Trophoblast cell (in vitro differentiated cells and primary cell): ENCODE data around the gene CACNA1B.
A peak's percentile ranks its signal among the peaks of the same experiment; 100 is the strongest.

Experiments
- DNase-seq, 2 donors: peaks; one replicate each; pipeline ENCODE4 v3.0.0-alpha.2; 2016
- H2AFZ ChIP-seq: 2 replicates; pipeline ENCODE4 v1.6.1; 2013; ENCODE audit warnings: low read length, moderate library complexity, mild to moderate bottlenecking; ENCODE audit not compliant: insufficient read depth, poor library complexity
- H2AK5ac ChIP-seq: 2 replicates; pipeline ENCODE4 v1.6.1; 2013; ENCODE audit warnings: mild to moderate bottlenecking, low read length
- H2BK120ac ChIP-seq: 2 replicates; pipeline ENCODE4 v1.6.1; 2013; ENCODE audit warnings: low read length, mild to moderate bottlenecking, moderate library complexity; ENCODE audit not compliant: insufficient read depth, poor library complexity
- H2BK12ac ChIP-seq: 2 replicates; pipeline ENCODE4 v1.6.1; 2013; ENCODE audit warnings: mild to moderate bottlenecking, low read length, moderate library complexity
- H2BK5ac ChIP-seq: 2 replicates; pipeline ENCODE4 v1.6.1; 2013; ENCODE audit warnings: low read length, low read depth, moderate library complexity, mild to moderate bottlenecking; ENCODE audit not compliant: poor library complexity
- H3K14ac ChIP-seq: 2 replicates; pipeline ENCODE4 v1.6.1; 2013; ENCODE audit warnings: mild to moderate bottlenecking, low read length
- H3K18ac ChIP-seq: 2 replicates; pipeline ENCODE4 v1.6.1; 2013; ENCODE audit warnings: mild to moderate bottlenecking, low read length
- H3K23ac ChIP-seq: 2 replicates; pipeline ENCODE4 v1.6.1; 2013; ENCODE audit warnings: low read length
- H3K27ac ChIP-seq: 2 replicates; pipeline ENCODE4 v1.5.1; 2013; ENCODE audit warnings: low read depth, mild to moderate bottlenecking, inconsistent platforms, low read length, moderate library complexity
- H3K27me3 ChIP-seq: 2 replicates; pipeline ENCODE4 v1.6.1; 2013; ENCODE audit warnings: inconsistent platforms, mild to moderate bottlenecking, low read length, moderate library complexity; ENCODE audit not compliant: insufficient read depth
- H3K36me3 ChIP-seq, 2 experiments: 1 replicate in 1 of 2; 2 replicates in 1 of 2; pipeline ENCODE4 v1.6.1; 2013; ENCODE audit warnings: low read length in 2 of 2, mild to moderate bottlenecking in 2 of 2, moderate library complexity in 1 of 2; ENCODE audit not compliant: insufficient read depth in 2 of 2, control insufficient read depth in 1 of 2
- H3K4ac ChIP-seq: 2 replicates; pipeline ENCODE4 v1.6.1; 2013; ENCODE audit warnings: low read depth, mild to moderate bottlenecking, low read length, moderate library complexity
- H3K4me1 ChIP-seq, 2 experiments: 1 replicate in 1 of 2; 2 replicates in 1 of 2; pipeline ENCODE4 v1.6.1; 2013; ENCODE audit warnings: low read length in 2 of 2, mild to moderate bottlenecking in 2 of 2, moderate library complexity in 1 of 2; ENCODE audit not compliant: insufficient read depth in 2 of 2, control insufficient read depth in 1 of 2
- H3K4me2 ChIP-seq: 2 replicates; pipeline ENCODE4 v1.6.1; 2013; ENCODE audit warnings: inconsistent platforms, mild to moderate bottlenecking, low read length, moderate library complexity
- H3K4me3 ChIP-seq: 2 replicates; pipeline ENCODE4 v1.5.1; 2013; ENCODE audit warnings: mild to moderate bottlenecking, low read depth, low read length, inconsistent platforms
- H3K79me1 ChIP-seq: one replicate; pipeline ENCODE4 v1.6.1; 2013; ENCODE audit warnings: low read length
- H3K79me2 ChIP-seq: 2 replicates; pipeline ENCODE4 v1.6.1; 2013; ENCODE audit warnings: low read length, mild to moderate bottlenecking; ENCODE audit not compliant: control insufficient read depth, insufficient read depth, poor library complexity
- H3K9ac ChIP-seq: 2 replicates; pipeline ENCODE4 v1.6.1; 2013; ENCODE audit warnings: mild to moderate bottlenecking, low read length
- H3K9me3 ChIP-seq: 2 replicates; pipeline ENCODE4 v1.6.1; 2013; ENCODE audit warnings: low read depth, mild to moderate bottlenecking, control low read depth, inconsistent platforms, low read length; ENCODE audit not compliant: insufficient read depth
- H4K12ac ChIP-seq: 2 replicates; pipeline ENCODE4 v1.6.1; 2013; ENCODE audit warnings: low read depth, mild to moderate bottlenecking, low read length, moderate library complexity
- H4K8ac ChIP-seq: 2 replicates; pipeline ENCODE4 v1.6.1; 2013; ENCODE audit warnings: low read depth, mild to moderate bottlenecking, low read length, moderate library complexity
- H4K91ac ChIP-seq: one replicate; pipeline ENCODE4 v1.6.1; 2013; ENCODE audit warnings: low read depth, mild to moderate bottlenecking, low read length, moderate library complexity
- WGBS: extraction: QIAGEN DNeasy Blood & Tissue Kit; methylation state at CpG from one replicate; pipeline ENCODE4 v1.1.7; 2013; ENCODE audit warnings: missing lambda C conversion rate; ENCODE audit not compliant: insufficient read length, insufficient coverage; ENCODE audit errors: extremely low coverage; 5-methylcytosine and 5-hydroxymethylcytosine counted together

Gene CACNA1B

GRCh38 chr9:138060365-138060764 lies 182.8 kb downstream of the CACNA1B start:
- no peak overlapping the region for H3K14ac ChIP-seq

GRCh38 chr9:138060881-138061280 lies 183.3 kb downstream of the CACNA1B start:
- Histone ChIP-seq H3K4me1 (no peaks in the 10 kb centered on the region), H4K8ac (no peak overlapping the region), H3K9me3 (peaks cover 40% of the 10 kb centered on the region), H3K4me3 (no peak overlapping the region), H2AFZ (no peak overlapping the region), H3K18ac (no peak overlapping the region), H3K27ac (no peak overlapping the region), H3K36me3 (no peaks in the 10 kb centered on the region), H4K12ac (no peak overlapping the region), H3K4ac (no peak overlapping the region), H3K27me3 (no peaks in the 10 kb centered on the region), H2AK5ac (no peak overlapping the region), H3K14ac (no peak overlapping the region), H3K4me2 (no peak overlapping the region), H3K9ac (no peak overlapping the region), H2BK12ac (no peak overlapping the region), H2BK120ac (no peak overlapping the region), H2BK5ac (no peak overlapping the region), H4K91ac (no peak overlapping the region), H3K23ac (no peak overlapping the region), H3K79me2 (no peaks in the 10 kb centered on the region), H3K79me1 (no peaks in the 10 kb centered on the region)
- DNase-seq: no peak
- WGBS: no CpG with 5 or more reads among the region's 8 CpGs

More at GRCh38 chr9:138060365-138060764, 182.8 kb downstream of the CACNA1B start:
- Histone ChIP-seq H3K79me1 (no peaks in the 10 kb centered on the region), H3K27me3 (no peaks in the 10 kb centered on the region), H3K79me2 (no peaks in the 10 kb centered on the region), H3K4ac (no peak overlapping the region), H3K18ac (no peak overlapping the region), H3K4me1 (no peaks in the 10 kb centered on the region), H3K9me3 (peaks cover 39% of the 10 kb centered on the region), H2AK5ac (no peak overlapping the region), H3K23ac (no peak overlapping the region), H4K91ac (no peak overlapping the region), H2BK5ac (no peak overlapping the region), H4K8ac (no peak overlapping the region), H3K27ac (no peak overlapping the region), H3K4me2 (no peak overlapping the region), H3K9ac (no peak overlapping the region), H2AFZ (no peak overlapping the region), H4K12ac (no peak overlapping the region), H2BK120ac (no peak overlapping the region), H3K36me3 (no peaks in the 10 kb centered on the region), H3K4me3 (peak overlapping the region; percentile 18), H2BK12ac (no peak overlapping the region)
- WGBS: no CpG with 5 or more reads among the region's 8 CpGs
- no peak for DNase-seq

- Histone ChIP-seq H3K14ac (no peak overlapping the region), H2AK5ac (no peak overlapping the region), H2BK5ac (no peak overlapping the region), H3K36me3 (no peaks in the 10 kb centered on the region), H3K9me3 (peaks cover 42% of the 10 kb centered on the region), H4K8ac (no peak overlapping the region), H3K4me3 (peak overlapping the region; percentile 8), H2AFZ (no peak overlapping the region), H3K9ac (no peak overlapping the region), H3K4ac (no peak overlapping the region), H2BK120ac (no peak overlapping the region), H3K79me2 (no peaks in the 10 kb centered on the region), H3K4me1 (no peaks in the 10 kb centered on the region), H4K91ac (no peak overlapping the region), H3K27ac (no peak overlapping the region), H3K4me2 (no peak overlapping the region), H3K27me3 (no peaks in the 10 kb centered on the region), H2BK12ac (no peak overlapping the region), H3K18ac (no peak overlapping the region), H3K79me1 (no peaks in the 10 kb centered on the region), H4K12ac (no peak overlapping the region), H3K23ac (no peak overlapping the region)
- WGBS: no CpG with 5 or more reads among the region's 6 CpGs
- no peak for DNase-seq
These were observed 184.0 kb downstream of the CACNA1B start for GRCh38 chr9:138061631-138062030.

GRCh38 chr9:138062196-138062595 lies 184.6 kb downstream of the CACNA1B start:
- Histone ChIP-seq H2BK5ac (no peak overlapping the region), H2BK120ac (no peak overlapping the region), H2AK5ac (no peak overlapping the region), H3K14ac (no peak overlapping the region), H3K4ac (no peak overlapping the region), H3K9ac (no peak overlapping the region), H3K23ac (no peak overlapping the region), H3K4me2 (no peak overlapping the region), H3K4me1 (no peaks in the 10 kb centered on the region), H4K91ac (no peak overlapping the region), H3K27ac (no peak overlapping the region), H4K12ac (no peak overlapping the region), H3K4me3 (no peak overlapping the region), H3K79me1 (no peaks in the 10 kb centered on the region), H2AFZ (no peak overlapping the region), H3K79me2 (no peaks in the 10 kb centered on the region), H3K9me3 (peaks cover 42% of the 10 kb centered on the region), H3K36me3 (no peaks in the 10 kb centered on the region), H2BK12ac (no peak overlapping the region), H3K27me3 (no peaks in the 10 kb centered on the region), H3K18ac (no peak overlapping the region), H4K8ac (no peak overlapping the region)
- WGBS: no CpG with 5 or more reads among the region's 7 CpGs
- DNase-seq: no peak
